ENCODE data around the gene ADGRB2. TPM values are rescaled to one million over a fixed set of nuclear protein-coding genes. Genes with fewer than 3 reads are reported as not detected.

ADGRB2 gene
- polyA plus RNA-seq, 3 donors = not detected

GRCh38 chr1:31792541-31792940 is 28.4 kb upstream of the ADGRB2 start:
- intact Hi-C loops (cut with micrococcal nuclease) = loop anchor here in 1 of 2 donors (10.0 kb wide), 1 partner anchor 228 kb away; no protein-coding TSS in a partner anchor
- TF ChIP-seq, protein P1, sequence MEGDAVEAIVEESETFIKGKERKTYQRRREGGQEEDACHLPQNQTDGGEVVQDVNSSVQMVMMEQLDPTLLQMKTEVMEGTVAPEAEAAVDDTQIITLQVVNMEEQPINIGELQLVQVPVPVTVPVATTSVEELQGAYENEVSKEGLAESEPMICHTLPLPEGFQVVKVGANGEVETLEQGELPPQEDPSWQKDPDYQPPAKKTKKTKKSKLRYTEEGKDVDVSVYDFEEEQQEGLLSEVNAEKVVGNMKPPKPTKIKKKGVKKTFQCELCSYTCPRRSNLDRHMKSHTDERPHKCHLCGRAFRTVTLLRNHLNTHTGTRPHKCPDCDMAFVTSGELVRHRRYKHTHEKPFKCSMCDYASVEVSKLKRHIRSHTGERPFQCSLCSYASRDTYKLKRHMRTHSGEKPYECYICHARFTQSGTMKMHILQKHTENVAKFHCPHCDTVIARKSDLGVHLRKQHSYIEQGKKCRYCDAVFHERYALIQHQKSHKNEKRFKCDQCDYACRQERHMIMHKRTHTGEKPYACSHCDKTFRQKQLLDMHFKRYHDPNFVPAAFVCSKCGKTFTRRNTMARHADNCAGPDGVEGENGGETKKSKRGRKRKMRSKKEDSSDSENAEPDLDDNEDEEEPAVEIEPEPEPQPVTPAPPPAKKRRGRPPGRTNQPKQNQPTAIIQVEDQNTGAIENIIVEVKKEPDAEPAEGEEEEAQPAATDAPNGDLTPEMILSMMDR (IDR thresholded peaks at IDR 0.05) = no peak
- no CpG with 5 or more reads among the region's 4 CpGs for WGBS (ENCODE audit: insufficient coverage)
- no peak overlapping the region for H2AFZ ChIP-seq (ENCODE audit: insufficient read depth, low read depth, low read length, poor library complexity, severe bottlenecking)
- H3K79me2 ChIP-seq (ENCODE audit: insufficient read depth, low read length) = no peaks in the 10 kb centered on the region
- H3K4me1 ChIP-seq (ENCODE audit: control insufficient read depth in 1 of 2, insufficient read depth in 2 of 2, low read length in 2 of 2) = peaks cover 7 to 16% of the 10 kb centered on the region in 2 donors
- no peaks in the 10 kb centered on the region for H3K9me3 ChIP-seq (replicated peaks in 1 of 2; ENCODE audit: control insufficient read depth in 1 of 2, insufficient read depth in 1 of 2, low read length in 2 of 2)
- H3K27me3 ChIP-seq (ENCODE audit: control insufficient read depth in 2 of 2, insufficient read depth in 2 of 2, low read length in 2 of 2) = no peaks in the 10 kb centered on the region
- Mint-ChIP-seq H3K27me3 (ENCODE audit: low read depth in 3 of 3) (peaks cover 5 to 16% (median 14%) of the 10 kb centered on the region in 3 donors), H3K27ac (no peak overlapping the region), H3K36me3 (no peaks in the 10 kb centered on the region), H3K4me3 (no peak overlapping the region), H3K9me3 (no peaks in the 10 kb centered on the region), H3K4me1 (peaks cover 6% of the 10 kb centered on the region)
- DNase-seq = no peak
- H3K4me3 ChIP-seq (replicated peaks in 1 of 3; ENCODE audit: low read depth in 2 of 3, low read length in 3 of 3) = no peak overlapping the region
- H3K27ac ChIP-seq (ENCODE audit: low read depth in 1 of 2, low read length in 2 of 2) = no peak overlapping the region
- no peak overlapping the region for H3K4me2 ChIP-seq (replicated peaks; ENCODE audit: extremely low read depth, low read length, poor library complexity, severe bottlenecking)
- H4K20me1 ChIP-seq (ENCODE audit: insufficient read depth, low read length) = no peaks in the 10 kb centered on the region
- no peaks in the 10 kb centered on the region for H3K36me3 ChIP-seq (replicated peaks in 1 of 2; ENCODE audit: control insufficient read depth in 1 of 2, insufficient read depth in 2 of 2, low read length in 2 of 2)
- no peak overlapping the region for H3K9ac ChIP-seq (ENCODE audit: insufficient read depth, low read length, poor library complexity, severe bottlenecking)

GRCh38 chr1:31792116-31792515 is 28.0 kb upstream of the ADGRB2 start:
- Histone ChIP-seq H2AFZ (ENCODE audit: insufficient read depth, low read depth, low read length, poor library complexity, severe bottlenecking) (no peak overlapping the region), H3K9me3 (replicated peaks in 1 of 2; ENCODE audit: control insufficient read depth in 1 of 2, insufficient read depth in 1 of 2, low read length in 2 of 2) (no peaks in the 10 kb centered on the region), H3K79me2 (ENCODE audit: insufficient read depth, low read length) (no peaks in the 10 kb centered on the region), H3K9ac (ENCODE audit: insufficient read depth, low read length, poor library complexity, severe bottlenecking) (no peak overlapping the region), H3K27ac (ENCODE audit: low read depth in 1 of 2, low read length in 2 of 2) (no peak overlapping the region), H3K27me3 (ENCODE audit: control insufficient read depth in 2 of 2, insufficient read depth in 2 of 2, low read length in 2 of 2) (no peaks in the 10 kb centered on the region), H3K4me2 (replicated peaks; ENCODE audit: extremely low read depth, low read length, poor library complexity, severe bottlenecking) (no peak overlapping the region), H3K4me3 (replicated peaks in 1 of 3; ENCODE audit: low read depth in 2 of 3, low read length in 3 of 3) (no peak overlapping the region), H3K36me3 (replicated peaks in 1 of 2; ENCODE audit: control insufficient read depth in 1 of 2, insufficient read depth in 2 of 2, low read length in 2 of 2) (no peaks in the 10 kb centered on the region), H3K4me1 (ENCODE audit: control insufficient read depth in 1 of 2, insufficient read depth in 2 of 2, low read length in 2 of 2) (peaks cover 8 to 18% of the 10 kb centered on the region in 2 donors), H4K20me1 (ENCODE audit: insufficient read depth, low read length) (no peaks in the 10 kb centered on the region)
- peaks cover 5 to 14% (median 13%) of the 10 kb centered on the region in 3 donors for H3K27me3 Mint-ChIP-seq (ENCODE audit: low read depth in 3 of 3)
- 86% methylated on average over 8 of the region's 11 CpGs for WGBS (ENCODE audit: insufficient coverage)
- intact Hi-C loops (cut with micrococcal nuclease) = loop anchor here in 1 of 2 donors (10.0 kb wide), 1 partner anchor 227 kb away; no protein-coding TSS in a partner anchor
- TF ChIP-seq, protein P1 (IDR thresholded peaks at IDR 0.05) = no peak
- no peaks in the 10 kb centered on the region for H3K36me3 Mint-ChIP-seq
- peaks cover 8% of the 10 kb centered on the region for H3K4me1 Mint-ChIP-seq
- no peak for DNase-seq
- no peaks in the 10 kb centered on the region for H3K9me3 Mint-ChIP-seq
- H3K27ac Mint-ChIP-seq = peak overlapping the region in 1 of 7 donors; percentile 7
- no peak overlapping the region for H3K4me3 Mint-ChIP-seq

Data from CD14-positive monocyte (primary cell).